ENCODE data around the gene MOGAT3.

Gene MOGAT3, protein sequence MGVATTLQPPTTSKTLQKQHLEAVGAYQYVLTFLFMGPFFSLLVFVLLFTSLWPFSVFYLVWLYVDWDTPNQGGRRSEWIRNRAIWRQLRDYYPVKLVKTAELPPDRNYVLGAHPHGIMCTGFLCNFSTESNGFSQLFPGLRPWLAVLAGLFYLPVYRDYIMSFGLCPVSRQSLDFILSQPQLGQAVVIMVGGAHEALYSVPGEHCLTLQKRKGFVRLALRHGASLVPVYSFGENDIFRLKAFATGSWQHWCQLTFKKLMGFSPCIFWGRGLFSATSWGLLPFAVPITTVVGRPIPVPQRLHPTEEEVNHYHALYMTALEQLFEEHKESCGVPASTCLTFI

DNA sequence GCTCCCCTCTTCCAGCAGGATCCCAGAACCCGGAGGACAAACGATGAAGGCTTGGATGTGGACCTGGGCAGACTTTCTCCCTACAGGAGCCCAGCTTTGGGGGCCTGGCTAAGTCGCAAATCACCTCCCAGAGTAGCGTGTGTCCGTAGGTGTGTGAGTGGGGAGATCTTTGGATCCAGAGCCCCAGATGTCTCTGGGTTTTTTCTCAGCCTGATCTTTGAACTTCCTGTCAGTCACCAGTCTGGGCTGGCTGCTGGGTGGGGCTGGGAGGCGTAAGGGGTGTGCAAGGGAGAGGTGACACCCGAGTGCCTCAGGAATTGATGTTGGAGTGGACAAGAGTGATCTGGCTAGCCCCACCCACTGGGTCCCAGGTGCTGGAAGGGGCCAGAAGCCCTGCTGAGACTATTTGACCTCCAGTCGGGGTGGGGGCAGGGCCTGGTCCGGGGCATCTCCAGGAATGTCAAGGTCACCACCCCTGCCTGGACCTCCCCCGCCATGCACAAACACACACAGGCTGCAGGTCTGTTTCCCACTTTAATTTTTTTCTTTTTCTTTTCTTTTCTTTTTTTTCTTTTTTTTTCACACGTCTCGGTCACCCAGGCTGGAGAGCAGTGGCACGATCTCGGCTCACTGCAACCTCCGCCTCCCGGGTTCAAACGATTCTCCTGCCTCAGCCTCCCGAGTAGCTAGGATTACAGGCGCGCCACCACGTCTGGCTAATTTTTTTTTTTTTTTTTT lies at the start of gene MOGAT3:
MOGAT3 (minus strand) TSS at position 175 of the 738 bp plus-strand sequence. CDS start 182 bp downstream, outside the sequence.
- DNase-seq (ENCODE audit: low spot score): no peak

- peak; percentile 34 for DNase-seq (ENCODE audit: low spot score)
Observed at GRCh38 chr7:101250324-101250723, 49.5 kb upstream of the MOGAT3 start.

- DNase-seq (ENCODE audit: low spot score): peak; percentile 45
Observed at GRCh38 chr7:101248276-101248675, 47.4 kb upstream of the MOGAT3 start.

DNA sequence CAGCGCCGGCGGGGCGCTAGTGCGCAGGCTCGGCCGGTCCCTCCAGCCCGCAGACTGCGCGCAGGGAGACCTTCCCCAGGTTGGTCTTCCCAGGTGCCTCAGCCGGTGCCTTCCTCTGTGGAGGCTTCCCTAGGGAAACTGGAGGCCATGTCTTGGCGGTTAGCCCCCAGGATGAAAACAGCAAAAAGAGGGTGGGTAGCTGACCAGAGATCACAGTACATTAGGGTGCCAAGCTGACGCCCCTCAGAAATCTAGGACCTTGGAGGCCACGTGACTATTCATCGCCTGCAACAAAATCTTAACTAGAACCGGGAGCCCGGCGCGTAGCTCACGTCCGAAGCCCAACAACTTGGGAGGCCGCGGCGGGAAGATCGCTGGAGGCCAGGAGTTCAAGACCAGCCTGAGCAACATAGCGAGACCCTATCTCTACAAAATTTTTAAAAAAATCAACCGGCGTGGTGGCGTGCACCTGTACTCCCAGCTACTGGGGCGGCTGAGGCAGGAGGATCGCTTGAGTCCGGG lies 44.4 kb upstream of the MOGAT3 start:
- DNase-seq (ENCODE audit: low spot score): no peak

GRCh38 chr7:101244375-101245146 lies 43.7 kb upstream of the MOGAT3 start, which contains the start of gene FIS1:
Gene FIS1, minus strand, starts transcription at chr7:101245081. Its CDS starts 77 bp downstream, at chr7:101245004.
- DNase-seq (ENCODE audit: low spot score): peak; percentile 96

DNA sequence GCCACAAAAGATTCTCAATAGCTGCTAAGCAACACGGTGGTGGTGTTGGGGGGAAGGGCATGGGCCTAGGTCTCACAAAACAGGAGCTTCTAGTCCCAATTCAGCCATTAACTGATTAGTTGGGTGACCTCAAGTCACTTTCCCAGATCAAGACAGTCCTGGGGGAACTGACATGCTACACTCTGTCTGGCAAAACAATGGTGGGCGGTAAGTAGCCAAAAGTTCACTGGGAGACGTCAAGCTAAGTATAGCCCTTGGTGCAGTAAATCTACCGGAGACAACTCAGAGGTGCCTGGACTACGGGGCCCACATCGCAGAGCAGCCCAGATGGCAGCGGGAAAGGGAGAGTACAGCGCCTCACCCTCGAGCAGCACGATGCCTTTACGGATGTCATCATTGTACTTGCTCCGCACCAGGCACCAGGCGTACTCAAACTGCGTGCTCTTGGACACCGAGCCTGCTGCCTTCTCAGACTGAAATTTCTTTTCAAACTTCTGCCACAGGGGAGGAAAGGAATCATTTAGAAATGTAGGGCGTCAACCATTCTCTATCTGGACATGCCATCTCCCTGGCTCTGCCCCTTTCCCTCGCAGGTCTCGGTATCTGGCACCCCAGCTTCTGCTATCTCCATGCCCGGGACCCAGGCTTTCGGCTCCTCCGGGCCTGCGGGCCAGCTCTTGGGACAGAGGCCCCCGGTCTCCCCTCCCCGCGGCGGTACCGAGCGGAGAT lies 43.0 kb upstream of the MOGAT3 start:
- DNase-seq (ENCODE audit: low spot score): no peak

GRCh38 chr7:101241443-101242349 lies 40.9 kb upstream of the MOGAT3 start:
- DNase-seq (ENCODE audit: low spot score): no peak

DNA sequence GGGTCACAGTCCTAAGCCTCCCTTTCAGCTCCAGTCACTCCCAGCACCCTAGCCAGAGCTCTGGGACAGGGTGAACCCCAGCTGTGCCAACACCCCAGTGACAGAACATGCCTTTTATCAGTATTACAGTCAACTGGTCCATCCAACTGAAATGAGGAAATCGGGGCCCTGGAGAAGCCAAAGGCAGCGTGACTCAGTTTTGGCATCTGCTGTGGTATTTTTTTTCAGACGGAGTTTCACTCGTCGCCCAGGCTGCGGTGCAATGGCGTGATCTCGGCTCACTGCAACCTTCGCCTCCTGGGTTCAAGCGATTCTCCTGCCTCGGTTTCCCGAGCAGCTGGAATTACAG lies 40.2 kb upstream of the MOGAT3 start:
- DNase-seq (ENCODE audit: low spot score): no peak

- no peak for DNase-seq (ENCODE audit: low spot score)
Observed at GRCh38 chr7:101240226-101241014, 39.6 kb upstream of the MOGAT3 start.

- DNase-seq (ENCODE audit: low spot score): no peak
Observed at GRCh38 chr7:101239951-101240220, 39.0 kb upstream of the MOGAT3 start.

- DNase-seq (ENCODE audit: low spot score): no peak
Observed at GRCh38 chr7:101239191-101239950, 38.5 kb upstream of the MOGAT3 start.

GRCh38 chr7:101238226-101239182 lies 37.7 kb upstream of the MOGAT3 start:
- no peak for DNase-seq (ENCODE audit: low spot score)

- no peak for DNase-seq (ENCODE audit: low spot score)
Observed at GRCh38 chr7:101237206-101238067, 36.6 kb upstream of the MOGAT3 start, which contains the start of gene CLDN15. Gene CLDN15, minus strand, starts transcription at chr7:101237802. Its CDS starts 221 bp downstream, at chr7:101237581.

DNA sequence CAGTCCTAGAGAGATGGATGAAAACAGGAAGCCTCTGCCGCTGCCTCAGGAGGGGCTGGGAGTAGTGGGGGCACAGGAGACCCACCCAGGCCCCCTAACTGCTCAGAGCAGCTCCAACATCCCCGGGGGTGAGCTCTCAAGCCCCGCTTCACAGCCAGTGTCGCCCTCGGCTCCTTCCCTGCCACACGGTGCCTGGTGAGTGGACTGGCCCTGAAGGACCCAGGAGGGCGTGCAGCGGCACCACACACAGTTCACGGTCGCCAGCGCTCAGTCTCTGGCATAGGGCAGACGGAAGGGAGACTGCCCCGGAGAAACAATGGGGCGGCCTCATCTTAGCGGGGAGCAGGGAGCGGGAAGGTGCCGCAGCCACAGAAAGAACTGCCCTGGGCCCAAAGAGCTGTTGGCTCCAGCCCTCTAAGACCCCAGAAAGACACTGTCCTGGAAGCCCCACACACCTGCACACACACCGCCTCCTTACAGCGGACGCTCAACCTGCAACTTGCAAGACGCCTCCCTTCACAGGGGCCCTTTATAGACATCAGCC lies 35.5 kb upstream of the MOGAT3 start:
- no peak for DNase-seq (ENCODE audit: low spot score)

DNA sequence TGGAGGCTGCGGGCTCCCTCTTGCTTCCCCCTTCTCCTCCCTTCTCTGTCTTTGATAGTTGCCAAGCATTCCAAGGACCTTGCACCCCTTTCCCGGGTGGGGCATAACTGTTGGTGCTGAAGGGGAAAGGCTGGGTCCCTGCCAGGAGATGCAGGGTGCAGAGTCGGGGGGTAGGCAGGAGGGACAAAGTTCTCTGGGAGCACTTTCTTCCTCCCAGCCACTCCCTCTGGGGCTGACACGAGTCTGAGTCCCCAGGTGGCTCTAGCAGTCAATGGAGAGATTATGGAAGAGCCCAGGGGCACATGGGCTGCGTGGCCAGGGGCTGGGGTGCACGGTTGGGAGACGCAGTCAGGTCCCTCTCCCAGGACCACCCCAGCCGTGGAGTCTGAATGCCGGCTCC lies 34.7 kb upstream of the MOGAT3 start:
- DNase-seq (ENCODE audit: low spot score): no peak

DNA sequence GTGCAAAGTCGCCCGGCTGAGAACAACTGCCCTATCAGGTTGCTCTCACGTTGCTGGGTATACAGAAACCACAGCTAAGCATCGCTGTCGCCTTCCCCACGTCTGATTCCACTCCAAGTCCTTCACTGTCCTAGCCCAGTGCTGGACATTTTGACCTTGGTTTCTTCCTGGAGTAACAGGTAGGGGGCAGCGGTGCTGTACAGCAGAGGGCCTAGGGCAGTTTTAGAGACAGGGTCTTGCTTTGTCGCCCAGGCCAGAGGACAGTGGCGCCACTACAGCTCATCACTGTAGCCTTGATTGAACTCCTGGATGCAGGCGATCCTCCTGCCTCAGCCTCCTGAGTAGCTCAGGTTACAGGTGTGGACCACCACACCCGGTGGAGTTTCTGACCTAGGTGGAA lies 34.2 kb upstream of the MOGAT3 start:
- DNase-seq (ENCODE audit: low spot score): peak; percentile 37

- DNase-seq (ENCODE audit: low spot score): no peak
Observed at GRCh38 chr7:101234636-101235035, 33.8 kb upstream of the MOGAT3 start.

Data from NAMALWA (cell line).